ENCODE data around the gene NFXL1. TPM values are rescaled to one million over a fixed set of nuclear protein-coding genes. Genes with fewer than 3 reads are reported as not detected.

Gene NFXL1
- polyA plus RNA-seq, 1 donor, result 32.4 TPM

- DNase-seq, result no peak
Measured at GRCh38 chr4:47899639-47900038, 14.7 kb downstream of the NFXL1 start.

GRCh38 chr4:47891928-47892327, 22.5 kb downstream of the NFXL1 start:
- no peak for DNase-seq

GRCh38 chr4:47882228-47882627, 32.2 kb downstream of the NFXL1 start:
- no peak for DNase-seq

GRCh38 chr4:47879458-47879857, 34.9 kb downstream of the NFXL1 start:
- no peak for DNase-seq

- no peak for DNase-seq
Measured at GRCh38 chr4:47876784-47877546, 37.4 kb downstream of the NFXL1 start.

GRCh38 chr4:47876310-47876709, 38.1 kb downstream of the NFXL1 start:
- DNase-seq, result no peak

- DNase-seq, result no peak
Measured at GRCh38 chr4:47873877-47874541, 40.4 kb downstream of the NFXL1 start.

- DNase-seq, result no peak
Measured at GRCh38 chr4:47863486-47863885, 50.9 kb downstream of the NFXL1 start.

- no peak for DNase-seq
Measured at GRCh38 chr4:47862297-47862696, 52.1 kb downstream of the NFXL1 start.

- DNase-seq, result no peak
Measured at GRCh38 chr4:47860305-47860704, 54.1 kb downstream of the NFXL1 start.

GRCh38 chr4:47858006-47858405, 56.4 kb downstream of the NFXL1 start:
- no peak for DNase-seq

GRCh38 chr4:47856713-47857112, 57.7 kb downstream of the NFXL1 start:
- no peak for DNase-seq

GRCh38 chr4:47855350-47855749, 59.0 kb downstream of the NFXL1 start:
- DNase-seq, result no peak

GRCh38 chr4:47852136-47852535, 62.2 kb downstream of the NFXL1 start:
- DNase-seq, result no peak

GRCh38 chr4:47849466-47849865, 64.9 kb downstream of the NFXL1 start:
- no peak for DNase-seq

- DNase-seq, result no peak
Measured at GRCh38 chr4:47848041-47848440, 66.3 kb downstream of the NFXL1 start.

GRCh38 chr4:47842985-47843384, 71.4 kb downstream of the NFXL1 start:
- no peak for DNase-seq

- DNase-seq, result no peak
Measured at GRCh38 chr4:47840291-47840690, 74.1 kb downstream of the NFXL1 start.

- DNase-seq, result no peak
Measured at GRCh38 chr4:47839259-47839658, 75.1 kb downstream of the NFXL1 start.

- no peak for DNase-seq
Measured at GRCh38 chr4:47838445-47838844, 75.9 kb downstream of the NFXL1 start.

GRCh38 chr4:47837908-47838294, 76.5 kb downstream of the NFXL1 start, which contains the start of gene CORIN:
Gene CORIN, minus strand, starts transcription at chr4:47838067. Its CDS starts 118 bp downstream, at chr4:47837949.
- no peak for DNase-seq

- DNase-seq, result peak; percentile 54
Measured at GRCh38 chr4:47837094-47837907, 77.1 kb downstream of the NFXL1 start.

GRCh38 chr4:47836641-47837093, 77.7 kb downstream of the NFXL1 start:
- DNase-seq, result peak; percentile 83
